Smooth muscle cell (in vitro differentiated cells): ENCODE measurements around the gene SRBD1. TPM values are rescaled to one million over a fixed set of nuclear protein-coding genes. Genes with fewer than 3 reads are reported as not detected.

Source experiments
- DNase-seq: peaks from one replicate; lab custom pipeline; 2025; ENCODE audit not compliant: unreplicated experiment; lab: John Stamatoyannopoulos, UW
- H2AFZ ChIP-seq: fragments of 200-600 bp; sonication (generic); 2 replicates; pipeline ENCODE4 v1.6.0; 2016; ENCODE audit warnings: antibody characterized with exemption, low read depth, mild to moderate bottlenecking
- H3F3A ChIP-seq: fragments of 200-600 bp; sonication (generic); 2 replicates; pipeline ENCODE4 v1.6.0; 2017; ENCODE audit warnings: antibody characterized with exemption, low read depth
- H3K27ac ChIP-seq: fragments of 200-600 bp; sonication (generic); 2 replicates; pipeline ENCODE4 v1.5.1; 2016; ENCODE audit warnings: low read depth, mild to moderate bottlenecking
- H3K27me3 ChIP-seq: fragments of 200-600 bp; sonication (generic); 2 replicates; pipeline ENCODE4 v1.6.1; 2016; ENCODE audit warnings: low read depth, mild to moderate bottlenecking
- H3K36me3 ChIP-seq: fragments of 200-600 bp; sonication (generic); 2 replicates; pipeline ENCODE4 v1.5.1; 2016; ENCODE audit warnings: low read depth
- H3K4me1 ChIP-seq: fragments of 200-600 bp; sonication (generic); 2 replicates; pipeline ENCODE4 v1.5.1; 2016; ENCODE audit warnings: low read depth
- H3K4me2 ChIP-seq: fragments of 200-600 bp; sonication (generic); 2 replicates; pipeline ENCODE4 v1.6.0; 2016; ENCODE audit warnings: mild to moderate bottlenecking
- H3K4me3 ChIP-seq: fragments of 200-600 bp; sonication (generic); 2 replicates; pipeline ENCODE4 v1.5.1; 2016; ENCODE audit warnings: mild to moderate bottlenecking
- H3K79me2 ChIP-seq: fragments of 200-600 bp; sonication (generic); 2 replicates; pipeline ENCODE4 v1.6.0; 2016; ENCODE audit warnings: low read depth, mild to moderate bottlenecking
- H3K9ac ChIP-seq: fragments of 200-600 bp; sonication (generic); 2 replicates; pipeline ENCODE4 v1.6.0; 2016; ENCODE audit warnings: low read depth
- H3K9me3 ChIP-seq: fragments of 200-600 bp; sonication (generic); replicated peaks from 2 replicates; pipeline ENCODE4 v1.5.1; 2016; ENCODE audit warnings: low read depth
- H4K20me1 ChIP-seq: fragments of 200-600 bp; sonication (generic); 2 replicates; pipeline ENCODE4 v1.6.0; 2016; ENCODE audit warnings: low read depth
- WGBS: methylation state at CpG from one replicate; pipeline ENCODE4 v1.1.7; 2016; ENCODE audit warnings: low lambda C conversion rate; 5-methylcytosine and 5-hydroxymethylcytosine counted together
- polyA plus RNA-seq: library from polyadenylated mRNA; unstranded; fragments of >200 nt; fragmentation: Nextera tagmentation; extraction: Ambion mirVana; gene quantifications from 2 replicates; pipeline ENCODE4 v1.2.1, GENCODE V29; 2016
- total RNA-seq: library from RNA; depleted of rRNA; stranded (reverse); fragments of >200 nt; gene quantifications from 2 replicates; pipeline ENCODE4 v1.2.3, GENCODE V29; 2014
- TF ChIP-seq, protein P1 (sequence below): fragments of 200-600 bp; sonication (generic); IDR thresholded peaks from 2 replicates; pipeline ENCODE4 v1.5.1; 2017; ENCODE audit warnings: borderline replicate concordance, mild to moderate bottlenecking, antibody characterized with exemption; ENCODE audit not compliant: insufficient read depth, poor library complexity, severe bottlenecking

Gene SRBD1
- total and polyA plus RNA-seq, 2 experiments from 2014 or later, result 11.1 to 22.5 TPM

DNA sequence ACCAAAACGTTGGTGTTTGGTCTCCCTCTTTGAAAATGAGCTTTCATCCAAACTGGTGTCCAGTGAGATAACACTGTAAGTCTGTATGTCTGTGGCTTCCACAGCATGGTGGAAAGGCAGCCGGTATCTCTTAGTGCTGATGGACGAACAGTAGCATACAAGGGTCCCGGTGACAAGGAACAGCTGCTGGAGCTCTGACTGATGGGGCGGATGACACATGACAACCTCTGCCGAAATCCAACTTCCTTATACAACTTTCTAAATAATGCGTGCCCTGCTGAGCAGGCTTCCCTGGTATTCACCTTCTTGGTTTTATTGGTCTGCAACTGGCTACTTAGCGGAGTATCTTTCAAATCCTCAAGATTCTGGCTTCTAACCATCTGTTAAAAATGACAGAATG, 216.2 kb downstream of the SRBD1 start:
- H4K20me1 ChIP-seq, result no peaks in the 10 kb centered on the region
- WGBS, result 58% methylated on average over 8 of the region's 8 CpGs
- H3F3A ChIP-seq, result no peaks in the 10 kb centered on the region

DNA sequence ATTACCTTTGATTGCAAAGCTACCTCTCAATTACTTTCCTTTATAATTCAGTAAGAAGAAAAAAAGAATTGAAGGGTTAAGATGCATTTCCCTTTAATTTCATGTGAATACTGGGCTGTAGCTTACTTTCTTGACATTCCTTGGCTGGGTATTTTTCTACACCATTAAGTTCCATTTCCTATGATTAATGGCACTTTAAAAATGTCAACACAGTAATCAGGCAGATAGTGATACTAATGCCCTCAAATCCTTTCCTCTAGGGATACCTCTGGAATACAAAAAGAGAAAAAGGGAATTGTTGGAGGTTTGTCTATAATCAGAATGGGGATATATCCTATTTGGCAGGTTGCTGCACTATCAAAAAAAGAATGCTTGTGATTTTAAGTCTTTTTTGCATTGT, 216.9 kb downstream of the SRBD1 start:
- H3K4me3 ChIP-seq, result no peak overlapping the region
- H3K9ac ChIP-seq, result no peak overlapping the region
- no peaks in the 10 kb centered on the region for H3K79me2 ChIP-seq
- no peaks in the 10 kb centered on the region for H3F3A ChIP-seq
- no peaks in the 10 kb centered on the region for H3K9me3 ChIP-seq
- no peak overlapping the region for H3K27ac ChIP-seq
- TF ChIP-seq, protein P1, sequence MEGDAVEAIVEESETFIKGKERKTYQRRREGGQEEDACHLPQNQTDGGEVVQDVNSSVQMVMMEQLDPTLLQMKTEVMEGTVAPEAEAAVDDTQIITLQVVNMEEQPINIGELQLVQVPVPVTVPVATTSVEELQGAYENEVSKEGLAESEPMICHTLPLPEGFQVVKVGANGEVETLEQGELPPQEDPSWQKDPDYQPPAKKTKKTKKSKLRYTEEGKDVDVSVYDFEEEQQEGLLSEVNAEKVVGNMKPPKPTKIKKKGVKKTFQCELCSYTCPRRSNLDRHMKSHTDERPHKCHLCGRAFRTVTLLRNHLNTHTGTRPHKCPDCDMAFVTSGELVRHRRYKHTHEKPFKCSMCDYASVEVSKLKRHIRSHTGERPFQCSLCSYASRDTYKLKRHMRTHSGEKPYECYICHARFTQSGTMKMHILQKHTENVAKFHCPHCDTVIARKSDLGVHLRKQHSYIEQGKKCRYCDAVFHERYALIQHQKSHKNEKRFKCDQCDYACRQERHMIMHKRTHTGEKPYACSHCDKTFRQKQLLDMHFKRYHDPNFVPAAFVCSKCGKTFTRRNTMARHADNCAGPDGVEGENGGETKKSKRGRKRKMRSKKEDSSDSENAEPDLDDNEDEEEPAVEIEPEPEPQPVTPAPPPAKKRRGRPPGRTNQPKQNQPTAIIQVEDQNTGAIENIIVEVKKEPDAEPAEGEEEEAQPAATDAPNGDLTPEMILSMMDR, result no peak
- no peak for DNase-seq
- H4K20me1 ChIP-seq, result no peaks in the 10 kb centered on the region
- H2AFZ ChIP-seq, result no peak overlapping the region
- no peak overlapping the region for H3K4me2 ChIP-seq
- H3K36me3 ChIP-seq, result no peaks in the 10 kb centered on the region
- peaks cover 4% of the 10 kb centered on the region for H3K27me3 ChIP-seq
- H3K4me1 ChIP-seq, result peaks cover 29% of the 10 kb centered on the region

More for the DNA sequence above, 216.2 kb downstream of the SRBD1 start:
- Histone ChIP-seq H3K4me2 (no peak overlapping the region), H3K4me3 (no peak overlapping the region), H3K9me3 (no peaks in the 10 kb centered on the region), H3K4me1 (peaks cover 25% of the 10 kb centered on the region), H2AFZ (no peak overlapping the region), H3K79me2 (no peaks in the 10 kb centered on the region), H3K36me3 (no peaks in the 10 kb centered on the region), H3K27me3 (peaks cover 4% of the 10 kb centered on the region), H3K27ac (no peak overlapping the region), H3K9ac (no peak overlapping the region)
- no peak for DNase-seq
- TF ChIP-seq, protein P1, result no peak

DNA sequence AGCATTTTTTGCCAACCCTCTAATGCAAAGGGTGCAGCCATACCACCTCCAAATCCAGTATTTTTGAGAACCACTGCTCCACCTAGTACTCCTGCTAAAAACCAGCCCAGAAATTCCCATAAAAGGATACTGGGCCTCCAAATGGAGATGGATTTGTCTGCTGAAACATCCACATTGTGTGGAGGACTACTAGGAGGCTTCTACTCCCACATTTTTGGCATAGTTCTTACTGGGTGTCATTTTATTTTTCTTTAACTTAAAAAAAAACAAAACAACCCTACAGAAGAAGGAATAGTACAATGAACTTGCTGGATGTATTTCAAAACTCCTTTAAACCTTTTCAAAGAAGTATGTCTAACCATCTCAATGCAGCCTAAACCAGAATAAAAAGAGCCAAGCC, 219.2 kb downstream of the SRBD1 start:
- Histone ChIP-seq H3K4me2 (no peak overlapping the region), H3K79me2 (no peaks in the 10 kb centered on the region), H3K9ac (no peak overlapping the region), H3K4me3 (no peak overlapping the region), H3K4me1 (peaks cover 29% of the 10 kb centered on the region), H2AFZ (no peak overlapping the region), H3K9me3 (no peaks in the 10 kb centered on the region), H3K36me3 (no peaks in the 10 kb centered on the region), H4K20me1 (no peaks in the 10 kb centered on the region), H3K27me3 (peaks cover 4% of the 10 kb centered on the region), H3K27ac (no peak overlapping the region), H3F3A (no peaks in the 10 kb centered on the region)
- TF ChIP-seq, protein P1, result no peak
- no peak for DNase-seq

DNA sequence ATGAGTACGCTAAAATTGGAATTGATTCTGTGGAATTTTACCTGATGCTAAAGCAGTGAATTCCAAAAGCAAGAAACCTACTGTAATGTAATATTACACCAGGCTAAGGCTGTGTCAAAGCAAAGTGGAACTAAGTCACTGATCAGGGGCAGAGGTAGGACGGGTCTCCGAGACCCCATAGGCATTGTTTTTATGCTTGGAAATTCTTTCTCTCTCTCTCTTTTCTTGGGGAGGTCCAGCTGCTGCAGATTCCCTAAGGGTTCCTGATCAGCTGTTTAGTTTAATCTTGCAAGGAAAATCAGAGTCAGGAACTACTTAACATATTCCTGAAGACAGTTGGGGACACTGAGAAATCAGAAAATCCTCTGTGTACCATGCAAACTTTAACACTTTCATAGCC, 220.2 kb downstream of the SRBD1 start:
- Histone ChIP-seq H3K9me3 (no peaks in the 10 kb centered on the region), H3K27me3 (peaks cover 3% of the 10 kb centered on the region), H4K20me1 (no peaks in the 10 kb centered on the region), H3K79me2 (no peaks in the 10 kb centered on the region), H3K36me3 (no peaks in the 10 kb centered on the region), H3K27ac (no peak overlapping the region), H3K9ac (no peak overlapping the region), H3K4me1 (peaks cover 29% of the 10 kb centered on the region), H2AFZ (no peak overlapping the region), H3K4me3 (no peak overlapping the region), H3F3A (no peaks in the 10 kb centered on the region), H3K4me2 (no peak overlapping the region)
- no peak for DNase-seq
- TF ChIP-seq, protein P1, result no peak
- WGBS, result 71% methylated on average over 3 of the region's 3 CpGs
